NB4 (cell line): ENCODE data around the gene C2CD2.

Source experiments
- DNase-seq: peaks from one replicate; pipeline ENCODE4 v3.0.0; 2010; ENCODE audit warnings: low read depth
- H3K4me3 ChIP-seq: one replicate; pipeline ENCODE4 v1.5.1; 2011; ENCODE audit warnings: mild to moderate bottlenecking, low read depth, low read length, moderate library complexity
- CTCF ChIP-seq: IDR thresholded peaks from one replicate; pipeline ENCODE4 v1.5.1; 2012; ENCODE audit warnings: low read depth, low read length
- MAX ChIP-seq: IDR thresholded peaks from 2 replicates; pipeline ENCODE4 v1.6.1; 2011; ENCODE audit warnings: low read depth, low read length
- MYC ChIP-seq: IDR thresholded peaks from 2 replicates; pipeline ENCODE4 v1.6.1; 2011; ENCODE audit warnings: low read depth, low read length
- POLR2A ChIP-seq: IDR thresholded peaks from 2 replicates; pipeline ENCODE4 v1.6.1; 2011; ENCODE audit warnings: mild to moderate bottlenecking; ENCODE audit not compliant: insufficient read length; ENCODE audit errors: extremely low read depth

C2CD2 gene

GRCh38 chr21:41837756-41838297 lies 116.0 kb downstream of the C2CD2 start:
- no peak for DNase-seq
- TF ChIP-seq CTCF (no peak), POLR2A (no peak), MYC (no peak), MAX (no peak)
- H3K4me3 ChIP-seq: no peak overlapping the region

- no peak for DNase-seq
- TF ChIP-seq MYC: no peak
- TF ChIP-seq CTCF: no peak
- no peak for TF ChIP-seq MAX
- no peak for TF ChIP-seq POLR2A
- no peak overlapping the region for H3K4me3 ChIP-seq
These were observed 117.4 kb downstream of the C2CD2 start for GRCh38 chr21:41836166-41837015.

- no peak overlapping the region for H3K4me3 ChIP-seq
- no peak for DNase-seq
- TF ChIP-seq MYC: no peak
- TF ChIP-seq MAX: no peak
- no peak for TF ChIP-seq CTCF
- TF ChIP-seq POLR2A: no peak
These were observed 118.1 kb downstream of the C2CD2 start for GRCh38 chr21:41835711-41836154.
